CD4-positive, alpha-beta memory T cell (primary cell): ENCODE results near the gene GAK. TPM values are rescaled to one million over a fixed set of nuclear protein-coding genes. Genes with fewer than 3 reads are reported as not detected.

ENCODE experiments used
- CTCF ChIA-PET: fragments of 350-600 bp; sonication (Branson Sonifier 250); formaldehyde crosslinking; loops from one replicate; lab custom pipeline; 2021; ENCODE audit warnings: inconsistent platforms; ENCODE audit not compliant: partially characterized antibody; lab: Charles Lee
- POLR2A ChIA-PET: fragments of 350-600 bp; sonication (Branson Sonifier 250); formaldehyde crosslinking; loops from one replicate; lab custom pipeline; 2021; ENCODE audit not compliant: partially characterized antibody; lab: Charles Lee
- DNase-seq, 5 donors: peaks; one replicate each; pipeline versions ENCODE4 v3.0.0 to v3.0.0-alpha.2; 2020 to 2022; ENCODE audit warnings: mixed read lengths in 1 of 5
- H3K27ac ChIP-seq: one replicate; pipeline ENCODE4 v1.7.0; 2013; ENCODE audit warnings: low read depth, low read length
- H3K27me3 ChIP-seq: 2 replicates; pipeline ENCODE4 v1.7.0; 2013; ENCODE audit warnings: mild to moderate bottlenecking, low read length, moderate library complexity; ENCODE audit not compliant: insufficient read depth
- H3K36me3 ChIP-seq: 2 replicates; pipeline ENCODE4 v1.7.0; 2013; ENCODE audit warnings: mild to moderate bottlenecking, low read length, moderate library complexity; ENCODE audit not compliant: insufficient read depth
- H3K4me1 ChIP-seq: 2 replicates; pipeline ENCODE4 v1.7.0; 2013; ENCODE audit warnings: mild to moderate bottlenecking, low read length, moderate library complexity; ENCODE audit not compliant: insufficient read depth
- H3K4me3 ChIP-seq, 2 donors: one replicate each; pipeline ENCODE4 v1.7.0; 2013; ENCODE audit warnings: low read length in 2 of 2, mild to moderate bottlenecking in 1 of 2
- H3K9me3 ChIP-seq, 2 donors: one replicate each; pipeline ENCODE4 v1.7.0; 2013; ENCODE audit warnings: low read length in 2 of 2, control low read depth in 1 of 2; ENCODE audit not compliant: control insufficient read depth in 1 of 2
- H3K27ac Mint-ChIP-seq, 7 donors: one replicate each; pipeline ENCODE4 v1.8.0; 2020 to 2021; ENCODE audit warnings: mixed read lengths in 7 of 7, mild to moderate bottlenecking in 6 of 7, inconsistent platforms in 3 of 7, moderate library complexity in 3 of 7
- H3K27me3 Mint-ChIP-seq, 2 donors: one replicate each; pipeline ENCODE4 v1.8.0; 2020 to 2021; ENCODE audit warnings: mixed read lengths in 2 of 2
- H3K36me3 Mint-ChIP-seq, 2 donors: one replicate each; pipeline ENCODE4 v1.8.0; 2020 to 2021; ENCODE audit warnings: mixed read lengths in 2 of 2, inconsistent platforms in 1 of 2, mild to moderate bottlenecking in 1 of 2
- H3K4me1 Mint-ChIP-seq, 4 donors: one replicate each; pipeline ENCODE4 v1.8.0; 2020 to 2021; ENCODE audit warnings: mixed read lengths in 4 of 4, mild to moderate bottlenecking in 1 of 4
- H3K4me3 Mint-ChIP-seq, 8 donors: one replicate each; pipeline ENCODE4 v1.8.0; 2020 to 2021; ENCODE audit warnings: mixed read lengths in 8 of 8, mild to moderate bottlenecking in 7 of 8, moderate library complexity in 6 of 8, inconsistent platforms in 3 of 8
- H3K9me3 Mint-ChIP-seq, 8 donors: one replicate each; pipeline ENCODE4 v1.8.0; 2020 to 2021; ENCODE audit warnings: mixed read lengths in 8 of 8, mild to moderate bottlenecking in 5 of 8, inconsistent platforms in 3 of 8, moderate library complexity in 1 of 8
- intact Hi-C: fragments of 100-400 bp; cut with micrococcal nuclease; formaldehyde crosslinking; loops from one replicate; pipeline ENCODE4 v1.15.1; 2023
- polyA plus RNA-seq, 2 donors: library from polyadenylated mRNA; unstranded; fragments of 300-500 nt; fragmentation: Illumina TruSeq; gene quantifications; one replicate each; pipeline ENCODE4 v1.2.3, GENCODE V29; 2021
- total RNA-seq, 2 experiments: library from RNA; stranded (reverse); gene quantifications; one replicate each; pipeline ENCODE4 v1.2.3, GENCODE V29; 2021

Gene GAK
- total and polyA plus RNA-seq, 4 experiments from 2014 or later: 32.5 to 188 (median 130) TPM

- no peaks in the 10 kb centered on the region for H3K9me3 ChIP-seq
- Mint-ChIP-seq H3K27me3 (no peaks in the 10 kb centered on the region), H3K4me1 (peaks cover 0 to 4% (median 2%) of the 10 kb centered on the region in 4 donors), H3K36me3 (peaks cover 8 to 42% of the 10 kb centered on the region in 2 donors), H3K4me3 (no peak overlapping the region), H3K27ac (no peak overlapping the region), H3K9me3 (peaks cover 0 to 3% (median 0%) of the 10 kb centered on the region in 8 donors)
- ChIA-PET CTCF (no interaction called here), POLR2A (no interaction called here)
- H3K4me1 ChIP-seq: no peaks in the 10 kb centered on the region
- no peaks in the 10 kb centered on the region for H3K27me3 ChIP-seq
- no peak overlapping the region for H3K4me3 ChIP-seq
- intact Hi-C loops: no loop called here
- H3K27ac ChIP-seq: no peak overlapping the region
- peaks cover 33% of the 10 kb centered on the region for H3K36me3 ChIP-seq
- no peak for DNase-seq
Observed at GRCh38 chr4:889516-889915, 42.6 kb downstream of the GAK start.

DNA sequence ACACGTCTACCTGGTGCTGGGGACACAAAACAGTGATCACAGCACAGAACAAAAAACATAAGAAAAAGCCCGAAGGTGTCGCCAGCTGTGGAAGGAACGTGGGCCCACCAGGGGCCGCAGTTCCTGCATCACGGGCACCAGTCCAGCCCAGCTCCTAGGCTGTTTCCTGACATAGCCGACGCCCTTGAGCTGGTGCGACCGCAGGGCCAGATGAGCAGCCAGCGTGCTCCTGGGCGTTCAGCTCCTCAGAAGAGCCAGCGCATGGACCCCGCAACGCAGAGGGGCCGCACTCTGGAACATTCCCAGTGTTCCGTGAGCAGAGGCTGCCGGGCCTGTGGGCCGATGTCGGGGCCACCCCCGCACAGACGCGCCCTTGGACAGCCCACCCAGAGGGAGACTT lies 44.1 kb downstream of the GAK start:
- intact Hi-C loops: no loop called here
- Histone ChIP-seq H3K9me3 (no peaks in the 10 kb centered on the region), H3K4me3 (no peak overlapping the region), H3K27ac (no peak overlapping the region), H3K36me3 (peaks cover 25% of the 10 kb centered on the region), H3K27me3 (no peaks in the 10 kb centered on the region), H3K4me1 (no peaks in the 10 kb centered on the region)
- POLR2A ChIA-PET: no interaction called here
- DNase-seq: no peak
- Mint-ChIP-seq H3K9me3 (peaks cover 0 to 3% (median 0%) of the 10 kb centered on the region in 8 donors), H3K27ac (no peak overlapping the region), H3K4me3 (no peak overlapping the region), H3K36me3 (peaks cover 12 to 43% of the 10 kb centered on the region in 2 donors), H3K27me3 (no peaks in the 10 kb centered on the region), H3K4me1 (peaks cover 0 to 4% (median 2%) of the 10 kb centered on the region in 4 donors)
- CTCF ChIA-PET: no interaction called here

- Histone ChIP-seq H3K9me3 (no peaks in the 10 kb centered on the region), H3K4me1 (no peaks in the 10 kb centered on the region), H3K36me3 (peaks cover 18% of the 10 kb centered on the region), H3K4me3 (no peak overlapping the region), H3K27ac (no peak overlapping the region), H3K27me3 (no peaks in the 10 kb centered on the region)
- CTCF ChIA-PET: no interaction called here
- intact Hi-C loops: no loop called here
- Mint-ChIP-seq H3K4me3 (no peak overlapping the region), H3K27ac (peak overlapping the region in 3 of 7 donors; percentile 37 to 80 (median 77)), H3K27me3 (no peaks in the 10 kb centered on the region), H3K36me3 (peaks cover 12 to 46% of the 10 kb centered on the region in 2 donors), H3K4me1 (peaks cover 0 to 4% (median 2%) of the 10 kb centered on the region in 4 donors), H3K9me3 (peaks cover 0 to 3% (median 0%) of the 10 kb centered on the region in 8 donors)
- POLR2A ChIA-PET: no interaction called here
- DNase-seq: no peak
Observed at GRCh38 chr4:887034-887763, 44.9 kb downstream of the GAK start.

DNA sequence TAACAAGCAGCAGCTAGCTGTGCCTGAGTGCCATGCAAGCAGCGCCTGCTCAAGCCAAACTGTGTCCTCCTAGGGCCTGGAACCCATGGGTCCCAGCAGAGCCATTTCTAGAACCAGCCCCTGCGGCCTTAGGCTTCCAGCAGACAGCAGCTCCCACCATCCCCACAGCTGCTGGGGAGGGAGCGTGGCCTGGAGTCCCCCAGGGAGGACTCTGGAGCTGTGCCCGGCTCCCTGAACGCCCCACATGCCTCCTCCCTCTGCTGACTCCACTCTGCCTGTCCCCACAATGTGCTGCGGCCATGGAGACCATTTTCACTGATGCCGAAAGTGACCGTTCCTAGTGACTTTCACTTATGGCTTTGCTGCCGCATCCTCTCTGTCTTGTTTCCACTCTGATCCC lies 45.9 kb downstream of the GAK start:
- no peak overlapping the region for H3K4me3 ChIP-seq
- peaks cover 0 to 3% (median 0%) of the 10 kb centered on the region in 8 donors for H3K9me3 Mint-ChIP-seq
- intact Hi-C loops: no loop called here
- DNase-seq: no peak
- peaks cover 0 to 4% (median 2%) of the 10 kb centered on the region in 4 donors for H3K4me1 Mint-ChIP-seq
- H3K27me3 Mint-ChIP-seq: no peaks in the 10 kb centered on the region
- POLR2A ChIA-PET: no interaction called here
- no peak overlapping the region for H3K27ac ChIP-seq
- no peak overlapping the region for H3K4me3 Mint-ChIP-seq
- no peaks in the 10 kb centered on the region for H3K27me3 ChIP-seq
- H3K36me3 ChIP-seq: peaks cover 18% of the 10 kb centered on the region
- peaks cover 12 to 46% of the 10 kb centered on the region in 2 donors for H3K36me3 Mint-ChIP-seq
- peak overlapping the region in 1 of 7 donors; percentile 48 for H3K27ac Mint-ChIP-seq
- CTCF ChIA-PET: no interaction called here
- H3K9me3 ChIP-seq: no peaks in the 10 kb centered on the region
- H3K4me1 ChIP-seq: no peaks in the 10 kb centered on the region

DNA sequence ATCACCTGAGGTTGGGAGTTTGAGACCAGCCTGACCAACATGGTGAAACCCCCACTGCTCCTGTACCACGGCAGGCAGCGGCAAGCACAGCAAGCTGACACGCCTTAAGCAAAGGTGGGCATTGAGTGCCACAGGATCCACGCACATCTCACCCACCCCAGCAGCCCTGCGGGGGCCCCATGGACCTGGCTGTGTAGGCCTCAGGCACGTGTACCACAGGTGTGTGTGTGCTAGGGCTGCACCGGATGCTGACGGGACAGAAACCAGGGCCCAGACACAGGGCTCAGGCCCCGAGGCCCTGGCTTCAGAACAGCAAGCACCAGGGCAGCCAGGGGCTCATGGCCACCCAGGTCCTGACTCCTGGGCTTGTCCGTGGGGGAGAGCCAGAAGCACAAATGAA lies 46.8 kb downstream of the GAK start:
- Histone ChIP-seq H3K27me3 (no peaks in the 10 kb centered on the region), H3K27ac (no peak overlapping the region), H3K4me1 (peaks cover 1% of the 10 kb centered on the region), H3K36me3 (peaks cover 17% of the 10 kb centered on the region), H3K9me3 (no peaks in the 10 kb centered on the region), H3K4me3 (no peak overlapping the region)
- Mint-ChIP-seq H3K4me3 (no peak overlapping the region), H3K27ac (no peak overlapping the region), H3K9me3 (peaks cover 0 to 3% (median 0%) of the 10 kb centered on the region in 8 donors), H3K27me3 (no peaks in the 10 kb centered on the region), H3K36me3 (peaks cover 12 to 41% of the 10 kb centered on the region in 2 donors), H3K4me1 (peaks cover 3 to 5% (median 5%) of the 10 kb centered on the region in 4 donors)
- ChIA-PET CTCF (no interaction called here), POLR2A (no interaction called here)
- intact Hi-C loops: no loop called here
- no peak for DNase-seq

- Histone ChIP-seq H3K4me1 (peaks cover 6% of the 10 kb centered on the region), H3K27ac (no peak overlapping the region), H3K27me3 (no peaks in the 10 kb centered on the region), H3K36me3 (peaks cover 13% of the 10 kb centered on the region), H3K9me3 (no peaks in the 10 kb centered on the region), H3K4me3 (no peak overlapping the region)
- H3K4me1 Mint-ChIP-seq: peaks cover 7 to 10% (median 9%) of the 10 kb centered on the region in 4 donors
- DNase-seq: no peak
- H3K27ac Mint-ChIP-seq: no peak overlapping the region
- peaks cover 0 to 3% (median 0%) of the 10 kb centered on the region in 8 donors for H3K9me3 Mint-ChIP-seq
- H3K4me3 Mint-ChIP-seq: no peak overlapping the region
- POLR2A ChIA-PET: no interaction called here
- intact Hi-C loops: no loop called here
- H3K27me3 Mint-ChIP-seq: no peaks in the 10 kb centered on the region
- H3K36me3 Mint-ChIP-seq: peaks cover 12 to 39% of the 10 kb centered on the region in 2 donors
- CTCF ChIA-PET: no interaction called here
Observed at GRCh38 chr4:884896-885295, 47.2 kb downstream of the GAK start.

GRCh38 chr4:884259-884658 lies 47.9 kb downstream of the GAK start:
- Mint-ChIP-seq H3K27me3 (no peaks in the 10 kb centered on the region), H3K4me1 (peaks cover 14 to 16% (median 16%) of the 10 kb centered on the region in 4 donors), H3K9me3 (peaks cover 0 to 3% (median 0%) of the 10 kb centered on the region in 8 donors), H3K36me3 (peaks cover 13 to 41% of the 10 kb centered on the region in 2 donors), H3K4me3 (no peak overlapping the region), H3K27ac (no peak overlapping the region)
- ChIA-PET CTCF (no interaction called here), POLR2A (no interaction called here)
- Histone ChIP-seq H3K4me1 (peaks cover 12% of the 10 kb centered on the region), H3K27ac (no peak overlapping the region), H3K4me3 (no peak overlapping the region), H3K9me3 (no peaks in the 10 kb centered on the region), H3K27me3 (no peaks in the 10 kb centered on the region), H3K36me3 (peaks cover 11% of the 10 kb centered on the region)
- DNase-seq: no peak
- intact Hi-C loops: no loop called here
